GM18520 (cell line): ENCODE measurements around the gene DECR2.
"Not testable (repeated sequence)": the region's sequence is repeated elsewhere in the genome, so short reads cannot be mapped to it uniquely, and the experiment has no call there.

Source experiments
- ATAC-seq: cut with Tn5 transposase; IDR thresholded peaks from one replicate; pipeline ENCODE4 v1.9.1; 2021; ENCODE audit not compliant: unreplicated experiment

Gene DECR2

GRCh38 chr16:378113-378820 is 23.4 kb upstream of the DECR2 start:
- ATAC-seq = not testable (repeated sequence)

DNA sequence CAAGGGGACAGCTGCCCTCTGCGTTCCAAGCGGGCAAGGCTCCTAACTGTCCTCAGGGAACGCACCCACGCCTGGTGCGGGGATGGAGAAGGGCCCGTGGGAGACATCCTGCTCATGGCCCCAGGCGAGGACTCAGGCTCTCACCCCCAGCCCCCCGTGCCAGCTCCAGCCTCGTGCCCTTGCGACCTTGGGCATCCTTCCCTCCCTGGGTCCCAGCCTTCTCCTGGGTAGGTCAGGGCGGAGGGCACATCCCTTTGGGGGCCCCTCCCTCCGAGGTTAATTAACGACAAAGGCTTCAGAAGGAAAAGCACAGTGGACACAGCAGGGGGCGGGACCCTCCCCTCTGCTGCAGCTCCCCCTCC is 22.9 kb upstream of the DECR2 start:
- no peak for ATAC-seq

- no peak for ATAC-seq
Observed at GRCh38 chr16:379183-379960, 22.3 kb upstream of the DECR2 start.

- no peak for ATAC-seq
Observed at GRCh38 chr16:379961-380761, 21.5 kb upstream of the DECR2 start.

GRCh38 chr16:380762-381011 is 21.0 kb upstream of the DECR2 start:
- no peak for ATAC-seq

- ATAC-seq = no peak
Observed at GRCh38 chr16:381012-381788, 20.5 kb upstream of the DECR2 start.

DNA sequence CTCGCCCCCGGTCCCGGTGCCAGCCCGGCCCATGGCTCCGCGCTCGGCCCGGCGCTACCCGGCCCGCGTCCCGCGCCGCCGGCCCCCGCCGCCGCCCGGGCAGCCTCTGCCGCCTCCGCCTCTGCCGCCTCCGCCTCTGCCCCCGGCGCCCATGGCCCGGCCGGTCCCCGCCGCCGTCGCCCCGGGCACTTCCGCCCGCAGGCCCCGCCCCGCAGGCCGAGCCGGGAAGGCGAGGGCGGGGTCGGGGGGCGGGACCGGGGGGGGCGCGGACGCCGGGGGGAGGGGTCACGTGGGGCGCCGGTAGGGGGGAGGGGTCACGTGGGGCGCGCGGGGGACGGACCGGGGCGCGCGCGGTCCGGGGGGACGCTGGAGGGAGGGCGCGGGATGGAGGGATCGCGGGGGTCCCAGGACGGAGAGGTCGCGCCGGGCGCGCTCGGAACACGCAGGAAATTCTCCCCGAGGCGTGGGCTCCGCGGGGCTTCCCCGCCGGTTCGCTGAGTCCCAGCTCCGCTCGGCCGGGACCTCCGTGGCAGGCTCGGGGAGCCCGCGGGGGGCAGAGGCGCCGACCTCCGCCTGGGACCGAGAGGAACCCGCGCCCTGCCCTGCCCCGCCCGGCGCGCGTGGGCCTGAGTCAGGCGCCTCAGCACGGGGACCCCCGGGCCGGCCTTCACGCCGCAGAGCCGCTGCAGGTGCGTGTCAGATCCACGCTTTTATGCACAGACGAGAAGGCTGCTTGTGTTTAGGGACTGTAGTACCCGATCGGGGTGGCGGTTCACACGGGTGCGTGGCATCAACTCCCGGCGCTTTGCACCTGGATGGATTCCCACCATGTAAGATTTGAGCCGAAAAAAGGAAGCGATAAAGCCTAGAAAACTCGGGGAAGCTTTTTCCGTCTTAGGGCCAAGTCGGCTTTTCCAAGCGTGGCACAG is 19.6 kb upstream of the DECR2 start, which contains the start of gene PGAP6:
PGAP6 (minus strand) TSS at position 190 of the 929 bp plus-strand sequence; CDS start at position 33, 157 bp downstream.
- peak; percentile 39 for ATAC-seq

GRCh38 chr16:383326-384051 is 18.2 kb upstream of the DECR2 start:
- no peak for ATAC-seq

- no peak for ATAC-seq
Observed at GRCh38 chr16:386641-387156, 15.0 kb upstream of the DECR2 start.

DNA sequence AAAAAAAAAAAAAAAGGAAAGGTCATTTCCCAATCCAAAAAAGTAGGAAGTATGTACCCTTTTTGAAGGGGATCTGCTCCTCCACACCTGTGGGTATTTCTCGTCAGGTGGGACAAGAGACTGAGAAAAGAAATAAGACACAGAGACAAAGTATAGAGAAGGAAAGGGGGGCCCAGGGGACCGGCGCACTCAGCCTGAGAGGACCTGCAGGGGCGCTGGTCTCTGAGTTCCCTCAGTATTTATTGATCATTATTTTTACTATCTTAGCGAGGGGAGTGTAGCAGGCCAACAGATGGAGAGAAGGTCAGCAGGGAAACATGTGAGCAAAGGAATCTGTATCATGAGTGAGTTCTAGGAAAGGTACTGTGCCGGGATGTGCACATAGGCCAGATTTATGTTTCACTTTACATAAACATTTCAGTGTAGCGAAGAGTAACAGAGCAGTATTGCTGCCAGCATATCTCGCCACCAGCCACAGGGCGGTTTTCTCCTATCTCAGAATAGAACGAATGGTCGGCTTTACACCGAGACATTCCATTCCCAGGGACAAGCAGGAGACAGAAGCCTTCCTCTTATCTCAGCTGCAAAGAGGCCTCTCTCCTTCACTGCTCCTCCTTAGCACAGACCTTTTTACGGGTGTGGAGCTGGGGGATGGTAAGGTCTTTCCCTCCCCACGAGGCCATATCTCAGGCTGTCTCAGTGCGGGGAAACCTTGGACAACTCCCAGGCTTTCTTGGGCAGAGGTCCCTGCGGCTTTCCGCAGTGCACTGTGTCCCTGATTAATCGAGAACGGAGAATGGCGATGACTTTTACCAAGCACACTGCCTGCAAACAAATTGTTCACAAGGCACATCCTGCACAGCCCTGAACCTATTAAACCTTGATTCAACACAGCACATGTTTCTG is 13.7 kb upstream of the DECR2 start:
- not testable (repeated sequence) for ATAC-seq

DNA sequence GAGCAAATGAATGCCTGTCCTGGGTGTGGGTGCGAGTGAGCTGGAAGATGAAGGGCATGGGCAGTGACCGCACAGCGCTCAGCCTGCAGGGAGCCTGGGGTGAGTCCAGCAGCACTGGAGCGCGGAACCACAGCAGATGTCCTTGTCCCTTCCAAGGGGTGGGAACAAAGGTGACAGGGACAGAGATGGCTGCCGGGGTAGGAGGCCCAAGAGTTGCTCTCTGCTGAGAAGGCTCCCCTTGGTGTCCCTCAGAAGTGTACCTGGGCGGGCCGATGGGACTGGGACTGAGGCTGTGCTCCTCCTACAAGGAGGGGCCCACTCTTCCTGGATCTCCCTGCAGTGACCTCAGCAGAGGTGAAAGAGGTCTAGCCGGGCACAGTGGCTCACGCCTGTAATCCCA is 12.3 kb upstream of the DECR2 start:
- ATAC-seq = no peak

GRCh38 chr16:391885-392335 is 9.8 kb upstream of the DECR2 start:
- no peak for ATAC-seq

- no peak for ATAC-seq
Observed at GRCh38 chr16:392450-393030, 9.1 kb upstream of the DECR2 start.

DNA sequence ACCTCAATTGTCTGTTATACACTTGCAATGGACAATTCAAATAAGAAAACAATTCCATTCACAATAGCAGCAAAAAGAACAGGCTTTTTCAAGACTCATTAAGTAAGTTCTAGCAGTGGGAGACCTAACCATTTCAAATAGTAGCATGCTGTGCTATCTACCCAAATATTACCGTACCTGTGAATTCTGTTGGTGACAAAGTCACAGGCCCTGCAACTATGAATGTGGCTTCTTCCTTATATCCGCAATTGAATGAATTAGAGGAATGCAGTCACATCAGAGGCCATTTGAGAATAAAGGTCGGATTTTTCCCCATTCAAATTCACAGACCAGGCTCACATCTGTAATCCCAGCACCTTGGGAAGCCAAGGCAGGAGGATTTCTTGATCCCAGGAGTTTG is 5.5 kb upstream of the DECR2 start:
- no peak for ATAC-seq

GRCh38 chr16:396605-397004 is 5.1 kb upstream of the DECR2 start:
- ATAC-seq = no peak

DNA sequence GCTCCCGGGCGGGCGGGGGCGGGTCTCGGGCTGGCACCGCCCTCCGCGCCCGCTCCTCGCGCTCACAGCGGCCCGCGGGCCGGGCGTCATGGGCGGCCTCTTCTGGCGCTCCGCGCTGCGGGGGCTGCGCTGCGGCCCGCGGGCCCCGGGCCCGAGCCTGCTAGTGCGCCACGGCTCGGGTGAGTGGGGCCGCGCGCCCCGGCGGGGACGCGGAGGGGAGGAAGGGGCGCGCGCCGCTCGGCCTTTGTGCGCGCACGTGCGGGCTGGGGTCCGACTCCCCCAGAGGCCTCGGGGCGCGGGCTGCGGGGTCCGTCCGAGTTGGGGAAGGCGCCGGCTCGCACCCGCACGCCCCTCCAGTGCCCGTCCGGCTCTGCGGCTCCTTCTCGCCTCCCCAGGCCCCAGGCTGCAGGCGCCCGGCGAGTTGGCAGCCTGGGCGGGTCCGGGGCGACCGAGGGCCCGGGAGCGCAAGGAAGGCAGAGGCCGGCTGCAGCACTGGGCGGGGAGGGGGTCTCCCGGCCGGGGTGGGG is 4.5 kb upstream of the DECR2 start, which contains the start of gene NME4:
NME4 (plus strand) TSS at position 65 of the 527 bp plus-strand sequence; CDS start at position 89, 24 bp downstream.
- no peak for ATAC-seq

GRCh38 chr16:397736-398332 is 3.9 kb upstream of the DECR2 start:
- ATAC-seq = no peak
